Spleen (tissue), 7 donors: ENCODE measurements around the gene CDC25C.

ENCODE experiments used
- CTCF ChIP-seq, 11 experiments: fragments of 200-600 bp in 7 of 11; fragments of 450-650 bp in 4 of 11; sonication (generic) in 4 of 11; IDR thresholded peaks in 8 of 11; conservative IDR thresholded peaks in 3 of 11; 1 replicate in 7 of 11; 2 replicates in 4 of 11; pipeline versions ENCODE4 v1.4.0 to v1.8.0; 2016 to 2021; ENCODE audit warnings: antibody characterized with exemption in 11 of 11, inconsistent platforms in 4 of 11, mild to moderate bottlenecking in 1 of 11
- POLR2A ChIP-seq, 3 donors: fragments of 450-650 bp; IDR thresholded peaks; one replicate each; pipeline ENCODE4 v1.5.1; 2017; ENCODE audit warnings: antibody characterized with exemption in 3 of 3, mild to moderate bottlenecking in 1 of 3
- donor health status: DM: no; HTN: no; CAD: no; lungs with moderate emphysema.
- donor health status: DM: no; HTN: no; CAD: no.
- donor health status: DM: no; HTN: no; CAD: no.

DNA sequence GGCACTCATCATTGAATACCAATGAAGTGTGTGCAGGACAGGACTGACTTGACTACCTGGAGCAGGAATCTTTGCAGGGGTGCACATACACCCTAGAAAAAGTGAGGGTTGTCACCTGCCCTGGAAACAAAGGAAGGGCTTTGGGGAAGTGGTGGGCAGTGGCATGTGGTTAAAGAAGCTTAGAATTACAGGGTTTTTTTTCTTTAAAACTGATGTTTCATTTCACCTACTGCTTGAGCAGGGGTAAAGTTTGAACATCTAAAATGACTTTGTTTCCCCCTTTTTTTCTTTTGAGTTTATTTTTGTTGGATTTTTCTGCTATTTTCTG, 18.9 kb upstream of the CDC25C start:
- TF ChIP-seq CTCF (IDR thresholded peaks at IDR 0.05 in 8 of 11, conservative IDR thresholded peaks at IDR 0.05 in 3 of 11): no peak
- TF ChIP-seq POLR2A (IDR thresholded peaks at IDR 0.05): no peak
